GM19043 (cell line): ENCODE measurements around the gene PAOX.
"Not testable (repeated sequence)": the region's sequence is repeated elsewhere in the genome, so short reads cannot be mapped to it uniquely, and the experiment has no call there.

ENCODE experiments used
- ATAC-seq: cut with Tn5 transposase; IDR thresholded peaks from one replicate; pipeline ENCODE4 v1.9.1; 2021; ENCODE audit warnings: low read depth; ENCODE audit not compliant: unreplicated experiment

PAOX gene

DNA sequence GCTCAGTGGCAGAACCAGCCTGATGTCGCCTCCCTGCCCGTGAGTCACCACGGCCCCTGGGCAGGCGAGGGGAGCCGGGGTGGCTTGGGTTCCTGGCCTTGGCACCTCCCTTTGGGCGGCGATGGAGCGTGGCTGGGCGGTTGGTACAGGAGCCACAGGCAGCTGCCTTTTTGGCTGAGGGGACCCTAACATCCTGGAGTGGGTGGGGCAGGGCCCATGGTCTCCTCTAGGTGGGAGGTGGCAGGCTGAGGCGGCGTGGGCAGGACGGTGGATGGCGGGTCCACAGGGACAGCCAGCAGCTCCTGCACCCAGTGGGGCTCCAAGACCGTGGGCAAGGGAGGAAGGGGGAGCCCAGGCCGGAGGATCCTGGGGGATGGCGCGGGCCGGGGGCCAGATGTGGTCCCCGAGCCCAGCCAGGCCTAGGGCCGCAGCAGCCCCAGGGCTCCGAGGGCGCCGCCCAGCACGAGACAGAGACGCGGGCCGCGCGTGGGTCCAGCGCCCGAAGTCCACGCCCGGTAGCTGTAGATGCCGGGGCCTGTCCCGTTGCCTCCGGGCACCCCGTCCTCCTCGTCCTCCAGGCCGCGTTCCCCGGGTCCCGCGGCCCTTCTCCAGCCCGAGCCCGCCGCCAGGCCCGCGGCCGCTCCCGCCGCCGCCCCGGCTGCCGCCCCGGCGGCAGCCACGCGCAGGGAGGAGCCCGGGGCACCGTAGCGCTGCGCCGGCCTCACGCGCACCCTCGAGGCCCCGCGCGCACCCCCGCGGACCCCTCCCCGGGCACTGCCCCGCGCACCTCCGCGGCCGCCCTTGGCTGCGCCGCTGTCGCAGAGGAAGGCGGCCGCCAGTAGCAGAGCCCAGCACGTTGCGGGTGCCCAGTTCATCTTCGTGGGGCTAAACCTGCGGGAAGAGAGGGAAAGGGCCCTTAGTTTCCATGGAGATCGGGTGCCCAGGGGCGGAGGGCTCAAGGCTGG, 44.0 kb downstream of the PAOX start:
- ATAC-seq, result no peak

DNA sequence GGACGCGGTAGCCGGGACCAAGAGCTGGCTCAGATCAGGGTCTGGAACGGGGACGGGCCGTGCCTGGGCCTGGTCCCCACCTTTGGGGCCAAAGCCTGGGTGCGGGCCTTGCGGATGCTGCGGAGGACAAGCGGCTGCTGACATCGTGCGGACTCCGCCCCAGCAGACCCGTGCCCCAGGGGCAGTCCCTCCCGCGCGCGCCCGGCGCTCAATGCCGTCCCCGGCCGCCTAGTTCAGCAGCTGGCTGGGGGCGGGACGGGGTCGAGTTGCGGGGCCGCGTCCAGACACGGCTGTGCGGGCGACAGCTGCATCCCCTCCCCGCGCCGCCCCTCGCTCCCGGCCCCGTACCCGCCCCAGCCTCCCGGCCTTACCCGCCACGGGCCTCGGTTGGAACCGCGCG, 45.0 kb downstream of the PAOX start:
- ATAC-seq, result not testable (repeated sequence)

DNA sequence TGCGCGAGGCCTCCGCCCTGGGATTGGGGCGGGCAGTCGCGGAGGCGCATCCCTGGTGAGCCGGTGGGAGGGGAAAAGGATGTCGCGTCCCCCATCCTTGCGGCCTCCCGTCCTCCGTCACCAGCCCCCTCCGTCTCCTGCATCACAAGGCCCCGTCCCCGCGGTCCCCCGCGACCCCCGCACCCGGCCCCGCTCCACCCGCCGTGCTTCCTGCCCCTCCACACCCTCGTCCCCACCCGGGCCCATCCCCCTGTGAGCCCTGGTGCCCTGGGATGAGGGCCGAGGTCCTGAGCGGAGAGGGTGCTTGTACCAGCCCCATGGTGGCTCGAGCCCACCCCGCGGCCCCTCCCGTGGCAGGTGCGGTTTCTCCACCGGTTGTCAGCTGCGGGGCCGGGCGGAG, 45.5 kb downstream of the PAOX start, which contains the start of gene SPRN:
SPRN (minus strand) TSS at position 25 of the 400 bp plus-strand sequence. CDS start 944 bp downstream, outside the sequence.
- ATAC-seq, result not testable (repeated sequence)

DNA sequence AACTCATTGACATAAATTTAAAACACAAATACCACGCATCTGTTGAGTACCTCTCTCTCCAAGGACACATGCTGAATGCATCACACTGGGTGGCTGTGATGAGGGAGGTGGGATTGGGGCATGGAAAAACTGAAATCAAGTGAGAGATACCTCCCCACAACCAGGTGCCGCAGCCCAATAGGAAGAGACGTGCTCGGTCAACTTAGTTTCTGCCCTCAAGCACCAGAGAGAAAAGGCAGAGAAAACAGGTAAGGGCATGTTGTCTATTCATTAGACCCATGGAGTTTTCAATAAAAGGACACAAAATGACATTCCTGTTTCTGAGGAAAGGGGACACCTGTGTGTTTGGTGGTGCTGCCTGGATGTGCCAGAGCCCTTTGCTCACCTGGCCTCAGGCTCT, 50.5 kb downstream of the PAOX start:
- not testable (repeated sequence) for ATAC-seq

DNA sequence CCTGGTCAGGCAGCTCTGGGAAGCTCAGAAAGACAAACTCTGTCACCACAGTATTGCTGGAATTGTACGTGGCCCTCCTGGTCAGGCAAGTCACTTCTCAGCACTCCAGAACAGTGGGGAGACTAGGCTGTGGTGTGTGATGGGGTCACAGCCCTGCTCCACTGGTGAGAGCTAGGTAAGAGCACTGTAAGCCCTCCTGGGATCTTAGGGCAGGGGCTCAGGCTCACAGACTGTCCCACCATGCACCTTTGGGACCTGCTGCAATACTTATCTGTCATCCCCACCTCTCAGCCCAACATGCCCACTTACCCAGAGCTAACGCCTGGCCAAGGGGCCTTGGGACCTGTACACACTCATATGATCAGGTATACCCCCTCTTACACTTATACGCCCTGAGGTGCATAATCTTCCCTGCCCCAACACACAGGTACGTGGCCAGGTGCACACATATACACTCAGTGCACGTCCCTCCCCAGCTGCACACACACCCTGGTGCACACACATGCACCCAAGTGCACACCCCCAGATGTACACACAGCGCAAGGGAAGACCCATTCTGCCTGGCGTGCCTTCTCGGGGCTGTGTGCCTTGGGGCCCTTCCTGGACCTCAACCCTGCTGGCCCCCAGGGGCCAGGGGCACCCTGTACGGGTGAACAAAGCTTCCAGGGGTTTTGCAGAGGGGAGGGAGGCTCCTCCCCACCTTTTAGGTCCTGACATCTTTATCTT, 53.0 kb downstream of the PAOX start:
- ATAC-seq, result not testable (repeated sequence)

DNA sequence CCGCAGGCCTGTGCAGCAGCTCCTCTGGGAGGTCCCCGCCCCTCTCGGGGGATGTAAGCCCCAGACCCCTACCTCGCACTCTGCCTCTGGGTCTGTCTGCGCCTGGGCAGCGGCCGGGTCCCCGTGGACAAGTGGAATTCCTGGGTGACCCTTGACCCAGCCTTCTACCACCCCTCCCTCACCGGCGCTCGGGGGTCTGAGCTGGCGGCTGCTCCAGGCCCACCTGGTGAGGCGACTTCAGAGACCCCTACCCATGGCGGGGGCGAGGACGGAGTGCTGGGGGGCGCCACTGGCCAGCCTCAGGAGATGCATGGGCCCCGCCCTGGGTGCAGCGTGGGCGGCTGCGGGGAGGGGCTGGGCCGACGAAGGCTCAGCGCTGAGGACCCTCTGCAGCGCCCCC, 53.7 kb downstream of the PAOX start:
- not testable (repeated sequence) for ATAC-seq

DNA sequence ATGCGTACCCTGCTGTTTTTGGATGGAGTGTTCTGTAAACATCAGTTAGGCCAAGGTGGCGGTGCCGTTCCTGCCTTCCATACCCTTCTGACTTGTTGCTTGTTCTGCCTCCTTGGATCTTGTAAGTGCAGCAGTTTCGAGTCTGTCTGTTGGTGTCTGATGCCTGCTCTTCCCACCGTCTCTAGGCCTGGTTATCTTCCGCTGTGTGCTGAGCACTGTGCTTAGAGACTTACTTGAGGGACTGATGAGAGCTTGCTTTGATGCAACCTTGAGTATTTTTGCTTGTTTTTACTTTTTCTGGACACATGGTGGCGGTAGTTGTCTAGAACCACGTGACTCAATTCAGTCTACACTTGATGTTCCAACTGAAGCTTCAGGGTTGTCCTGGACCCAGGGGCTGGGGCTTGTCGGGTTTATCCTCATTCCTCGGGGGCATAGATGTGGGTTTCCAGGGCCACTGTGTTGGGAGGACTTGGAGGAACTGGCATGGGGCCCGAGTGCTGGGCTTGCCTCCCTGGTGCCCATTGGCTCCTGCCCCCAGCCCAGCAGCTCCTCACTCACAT, 59.7 kb downstream of the PAOX start:
- no peak for ATAC-seq

DNA sequence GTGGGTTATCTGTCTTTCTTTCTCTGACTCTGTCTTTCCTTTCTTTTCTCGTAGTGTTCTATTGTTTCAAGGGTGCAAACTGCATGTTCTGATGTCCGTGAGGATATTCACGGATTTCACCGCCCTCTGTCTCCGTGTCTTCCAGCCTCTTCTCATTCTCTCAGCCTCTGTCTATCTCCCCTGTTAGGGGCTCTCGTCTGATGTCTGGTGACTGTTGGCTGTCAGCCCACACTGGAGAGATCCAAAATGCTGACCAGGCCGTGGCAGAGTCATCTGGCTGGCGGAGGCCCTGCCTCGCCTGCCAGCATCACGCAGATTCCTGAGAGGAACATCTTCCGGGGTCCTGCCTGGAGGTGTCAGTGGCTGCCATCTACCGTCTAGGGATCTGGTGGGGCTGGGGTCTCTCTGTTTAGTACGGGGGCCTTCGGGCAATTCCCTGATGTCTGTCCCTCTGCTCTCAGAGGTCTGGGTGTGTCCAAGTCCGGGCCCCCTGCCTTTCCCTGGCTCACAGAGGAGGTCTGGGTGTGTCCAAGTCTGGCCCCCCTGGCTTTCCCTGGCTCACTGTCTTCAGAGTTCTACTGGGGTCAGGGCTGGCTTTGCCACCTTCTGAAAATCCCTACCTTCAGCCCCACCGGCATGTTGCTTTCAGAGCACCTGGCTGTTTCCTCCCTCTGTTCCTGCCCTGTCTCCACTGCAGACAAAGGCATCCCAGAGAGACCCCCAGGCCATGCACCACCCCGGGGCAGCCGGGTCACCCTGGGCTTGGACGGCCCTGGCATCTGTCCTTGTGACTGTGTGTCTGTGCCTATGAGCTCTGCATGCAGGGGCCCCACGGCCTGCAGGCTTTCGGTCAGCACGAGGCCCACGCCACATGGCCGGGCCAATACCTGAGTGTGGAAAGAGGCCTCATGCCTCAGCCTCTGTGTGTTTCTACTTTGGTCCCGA, 60.7 kb downstream of the PAOX start:
- ATAC-seq, result no peak

DNA sequence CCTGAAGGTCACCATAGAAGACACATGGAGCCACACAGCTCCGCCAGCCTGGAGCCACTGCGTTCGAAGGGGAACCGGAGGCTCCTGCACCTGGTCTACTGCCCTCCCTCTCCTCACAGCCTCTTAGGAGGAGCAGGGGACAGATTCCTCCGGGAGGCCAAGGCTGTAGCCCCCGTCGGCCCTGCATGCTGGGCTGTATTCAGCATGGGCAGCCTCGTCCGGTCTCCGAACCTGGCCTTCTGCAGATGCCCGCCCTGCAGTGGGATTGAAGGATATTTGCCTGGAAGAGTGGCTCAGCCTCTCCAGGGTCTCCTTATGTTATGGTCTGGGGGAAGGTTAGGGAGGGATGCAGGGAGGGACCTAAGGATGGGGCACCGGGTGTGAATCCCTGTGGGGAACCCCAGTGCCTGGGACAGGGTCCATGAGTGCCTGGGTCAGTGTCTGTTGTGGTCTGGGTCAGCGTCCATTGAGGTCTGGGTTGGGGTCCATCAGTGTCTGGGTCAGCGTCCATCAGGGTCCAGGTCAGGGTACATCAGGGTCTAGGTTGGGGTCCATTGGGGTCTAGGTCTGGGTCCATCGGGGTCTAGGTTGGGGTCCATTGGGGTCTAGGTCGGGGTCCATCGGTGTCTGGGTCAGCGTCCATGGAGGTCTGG, 61.7 kb downstream of the PAOX start:
- no peak for ATAC-seq
